Fibroblast of villous mesenchyme (primary cell): ENCODE results near the gene PCSK4. TPM values are rescaled to one million over a fixed set of nuclear protein-coding genes. Genes with fewer than 3 reads are reported as not detected.

Source experiments
- DNase-seq: peaks from one replicate; pipeline ENCODE4 v3.0.0-alpha.2; 2010; ENCODE audit warnings: low read depth
- H3K4me3 ChIP-seq: 2 replicates; pipeline ENCODE4 v1.5.1; 2011; ENCODE audit warnings: low read depth, mild to moderate bottlenecking, low read length
- CTCF ChIP-seq: IDR thresholded peaks from 2 replicates; pipeline ENCODE4 v1.5.1; 2012; ENCODE audit warnings: low read depth, mild to moderate bottlenecking, low read length; ENCODE audit not compliant: insufficient read depth
- total RNA-seq: library from RNA; depleted of rRNA; stranded (reverse); fragments of >200 nt; gene quantifications from 2 replicates; pipeline ENCODE4 v1.2.3, GENCODE V29; 2012

The PCSK4 gene
- total RNA-seq, 1 donor: 1.3 TPM

DNA sequence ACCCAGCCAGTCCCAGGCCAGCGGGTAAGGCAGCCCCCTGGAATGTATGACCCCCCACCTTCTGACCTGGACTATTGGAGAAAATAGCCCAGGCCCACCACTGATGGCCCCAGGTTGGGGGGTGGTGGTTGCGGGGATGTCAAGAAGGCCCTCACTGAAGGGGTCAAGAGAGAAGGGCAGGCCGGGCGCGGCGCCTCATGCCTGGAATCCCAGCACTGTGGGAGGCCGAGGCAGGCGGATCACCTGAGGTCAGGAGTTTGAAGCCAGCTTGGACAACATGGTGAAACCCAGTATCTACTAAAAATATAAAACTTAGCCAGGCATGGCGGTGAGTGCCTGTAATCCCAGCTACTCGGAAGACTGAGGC is 24.1 kb upstream of the PCSK4 start:
- no peak overlapping the region for H3K4me3 ChIP-seq
- no peak for TF ChIP-seq CTCF
- DNase-seq: no peak

DNA sequence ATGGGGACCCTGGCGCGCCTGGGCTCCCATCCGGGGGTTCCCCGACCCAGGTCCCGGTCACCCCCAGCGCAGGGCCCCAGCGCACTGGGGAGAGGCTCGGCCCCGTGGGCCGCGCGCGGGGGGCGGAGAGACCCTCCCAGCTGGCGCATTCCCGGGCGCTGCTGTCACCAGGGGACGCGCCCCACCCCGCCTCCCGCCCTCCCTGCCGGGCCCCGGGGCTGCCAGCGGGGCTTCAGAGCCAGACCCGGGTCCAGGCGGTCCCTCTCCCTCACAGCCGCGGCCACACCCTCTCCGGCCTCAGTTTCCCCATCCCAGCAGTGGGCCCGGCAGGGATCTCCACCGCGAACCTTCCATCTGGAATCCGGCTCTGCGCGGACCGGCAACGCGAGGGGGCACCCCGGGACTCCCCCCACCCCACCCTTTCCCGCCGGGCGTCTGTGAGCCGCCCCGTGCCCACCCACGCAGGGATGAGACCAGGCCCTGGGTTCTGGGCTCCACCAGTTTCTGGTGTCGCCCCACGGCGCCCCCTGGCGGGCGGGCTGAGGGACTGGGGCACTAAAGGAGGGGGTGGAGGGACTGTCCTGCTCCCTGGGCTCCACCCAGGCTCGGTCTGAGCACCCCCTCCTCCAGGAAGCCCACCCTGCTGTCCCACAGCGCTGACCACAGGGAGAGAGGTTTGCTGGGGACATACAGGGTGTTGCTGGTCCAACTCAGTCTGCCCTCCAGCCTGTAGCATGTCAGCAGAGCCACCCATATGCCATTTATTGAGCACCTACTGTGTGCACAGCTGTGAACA is 23.5 kb upstream of the PCSK4 start:
- peak; percentile 68 for TF ChIP-seq CTCF
- H3K4me3 ChIP-seq: peak overlapping the region; percentile 89
- peak; percentile 59 for DNase-seq

- peak; percentile 71 for DNase-seq
- no peak for TF ChIP-seq CTCF
- peak within 1 kb of the TSS; percentile 89 for H3K4me3 ChIP-seq
These were observed 22.7 kb upstream of the PCSK4 start, which contains the start of gene ADAMTSL5 for GRCh38 chr19:1512671-1513498. ADAMTSL5 (minus strand) TSS chr19:1513019; CDS start chr19:1510943, 2,076 bp downstream.

- no peak for DNase-seq
- peak overlapping the region; percentile 89 for H3K4me3 ChIP-seq
- no peak for TF ChIP-seq CTCF
These were observed 21.5 kb upstream of the PCSK4 start for GRCh38 chr19:1511318-1512317.

GRCh38 chr19:1510807-1511206 is 20.7 kb upstream of the PCSK4 start:
- no peak for DNase-seq
- no peak overlapping the region for H3K4me3 ChIP-seq
- TF ChIP-seq CTCF: no peak

GRCh38 chr19:1510442-1510806 is 20.3 kb upstream of the PCSK4 start:
- no peak overlapping the region for H3K4me3 ChIP-seq
- TF ChIP-seq CTCF: no peak
- no peak for DNase-seq
